Psoas muscle (tissue), 8 donors: ENCODE data around the gene SLC24A3. TPM values are rescaled to one million over a fixed set of nuclear protein-coding genes. Genes with fewer than 3 reads are reported as not detected.

Experiments
- ATAC-seq, 4 donors: fragments of 200-7000 bp; cut with Tn5 transposase; one replicate each; pipeline ENCODE4 v1.9.1; 2020; ENCODE audit warnings: moderate library complexity in 3 of 4, mild to moderate bottlenecking in 2 of 4
- DNase-seq, 2 donors: peaks; one replicate each; pipeline ENCODE4 v3.0.0-alpha.2; 2020
- H3K27ac ChIP-seq: fragments of 200-600 bp; one replicate; pipeline ENCODE4 v1.8.0; 2022
- H3K27me3 ChIP-seq, 3 donors: fragments of 200-600 bp in 1 of 3; one replicate each; pipeline versions ENCODE4 v1.6.1 to v1.8.0; 2013 to 2022; ENCODE audit warnings: low read length in 2 of 3, mild to moderate bottlenecking in 2 of 3, moderate library complexity in 1 of 3; ENCODE audit not compliant: insufficient read depth in 3 of 3
- H3K36me3 ChIP-seq, 2 donors: fragments of 200-600 bp in 1 of 2; one replicate each; pipeline versions ENCODE4 v1.6.1 to v1.8.0; 2013 to 2022; ENCODE audit warnings: low read depth in 1 of 2, mild to moderate bottlenecking in 1 of 2, moderate library complexity in 1 of 2; ENCODE audit not compliant: insufficient read depth in 1 of 2
- H3K4me1 ChIP-seq: fragments of 200-600 bp; one replicate; pipeline ENCODE4 v1.8.0; 2022
- H3K4me3 ChIP-seq: fragments of 200-600 bp; one replicate; pipeline ENCODE4 v1.8.0; 2022; ENCODE audit warnings: mild to moderate bottlenecking
- H3K9me3 ChIP-seq: fragments of 200-600 bp; one replicate; pipeline ENCODE4 v1.8.0; 2022
- CTCF ChIP-seq: fragments of 200-600 bp; IDR thresholded peaks from one replicate; pipeline ENCODE4 v1.8.0; 2022; ENCODE audit warnings: antibody characterized with exemption
- WGBS, 3 donors: extraction: QIAGEN DNeasy Blood & Tissue Kit; methylation state at CpG; one replicate each; pipeline versions ENCODE4 v1.1.6 to v1.1.7; 2013; 5-methylcytosine and 5-hydroxymethylcytosine counted together
- intact Hi-C, 2 donors: fragments of 100-400 bp; cut with DNase I; formaldehyde crosslinking; loops; one replicate each; pipeline versions ENCODE4 v1.11.0 to v1.14.2; 2022
- polyA plus RNA-seq, 3 donors: library from polyadenylated mRNA; stranded (reverse); fragments of 200-250 nt; gene quantifications; one replicate each; pipeline ENCODE4 v1.2.3, GENCODE V29; 2013
- total RNA-seq, 4 donors: library from RNA; stranded (reverse); fragmentation: NEBNext Ultra II Directional in 2 of 4; extraction: Animal tissue kit (Norgen Biotek cat#: 25700) in 2 of 4; gene quantifications; one replicate each; pipeline versions ENCODE4 v1.2.1 to v1.2.4, GENCODE V29; 2021 to 2023
- donor health status: healthy with polysubstance abuse.
- donor health status: DM: no; HTN: no; CAD: no; lungs with moderate emphysema.
- donor health status: Bipolar disorder and iron deficiency.
- donor health status: healthy.
- donor health status: DM: yes; HTN: yes; CAD: no.
- donor health status: DM: no; HTN: no; CAD: no.
- donor health status: DM: no; HTN: no; CAD: no.
- donor health status: DM: yes; HTN: yes; CAD: no.

SLC24A3 gene
- total and polyA plus RNA-seq, 7 donors = 3.0 to 24.4 (median 8.2) TPM

- no peak for TF ChIP-seq CTCF
- intact Hi-C loops = no loop called here
- Histone ChIP-seq H3K27ac (no peak overlapping the region), H3K4me3 (no peak overlapping the region), H3K9me3 (no peaks in the 10 kb centered on the region), H3K4me1 (no peaks in the 10 kb centered on the region), H3K27me3 (no peaks in the 10 kb centered on the region), H3K36me3 (no peaks in the 10 kb centered on the region)
- 57 to 71% (median 64%) methylated on average over 6 of the region's 6 CpGs for WGBS, 3 donors
- DNase-seq (no peak), ATAC-seq (peak in 2 of 4 donors; percentile 58 to 62)
Observed at GRCh38 chr20:19313342-19314069, 101.1 kb downstream of the SLC24A3 start.

- whole genome bisulfite sequencing, 3 donors = 79 to 84% (median 81%) methylated on average over 7 of the region's 7 CpGs
- intact Hi-C loops = no loop called here
- Histone ChIP-seq H3K4me3 (no peak overlapping the region), H3K36me3 (no peaks in the 10 kb centered on the region), H3K27me3 (no peaks in the 10 kb centered on the region), H3K27ac (no peak overlapping the region), H3K9me3 (no peaks in the 10 kb centered on the region), H3K4me1 (no peaks in the 10 kb centered on the region)
- no peak for TF ChIP-seq CTCF
- DNase-seq (no peak), ATAC-seq (no peak)
Observed at GRCh38 chr20:19314621-19315020, 102.2 kb downstream of the SLC24A3 start.

- Histone ChIP-seq H3K27me3 (no peaks in the 10 kb centered on the region), H3K27ac (no peak overlapping the region), H3K4me3 (no peak overlapping the region), H3K9me3 (no peaks in the 10 kb centered on the region), H3K36me3 (no peaks in the 10 kb centered on the region), H3K4me1 (no peaks in the 10 kb centered on the region)
- 58 to 68% (median 64%) methylated on average over 5 of the region's 5 CpGs for WGBS, 3 donors
- TF ChIP-seq CTCF = no peak
- intact Hi-C loops = no loop called here
- ATAC-seq (no peak), DNase-seq (no peak)
Observed at GRCh38 chr20:19317237-19318069, 105.0 kb downstream of the SLC24A3 start.

- H3K4me3 ChIP-seq = no peak overlapping the region
- no peaks in the 10 kb centered on the region for H3K27me3 ChIP-seq
- TF ChIP-seq CTCF = no peak
- DNase-seq = no peak
- no peaks in the 10 kb centered on the region for H3K9me3 ChIP-seq
- no peaks in the 10 kb centered on the region for H3K4me1 ChIP-seq
- no peaks in the 10 kb centered on the region for H3K36me3 ChIP-seq
- H3K27ac ChIP-seq = no peak overlapping the region
- WGBS, 3 donors = 68 to 80% (median 78%) methylated on average over 4 of the region's 4 CpGs
- no peak for ATAC-seq
- intact Hi-C loops = no loop called here
Observed at GRCh38 chr20:19318610-19319009, 106.2 kb downstream of the SLC24A3 start.
